PC-9 (cell line): ENCODE data around the gene HOXB3. TPM values are rescaled to one million over a fixed set of nuclear protein-coding genes. Genes with fewer than 3 reads are reported as not detected.

Source experiments
- BruUV-seq: library from RNA; stranded (reverse); fragments of 400-500 nt; replicated peaks from 2 replicates; lab custom pipeline; 2021; lab: Mats Ljungman, UMichigan
- CTCF ChIA-PET: fragments of 300-600 bp; sonication (Branson Sonifier 250); formaldehyde crosslinking; loops from one replicate; lab custom pipeline; 2022; ENCODE audit warnings: antibody characterized with exemption; lab: Charles Lee
- POLR2A ChIA-PET: fragments of 300-600 bp; sonication (Branson Sonifier 250); formaldehyde crosslinking; loops from one replicate; lab custom pipeline; 2022; ENCODE audit warnings: antibody characterized with exemption; ENCODE audit not compliant: unreplicated experiment; lab: Charles Lee
- DNase-seq, 2 experiments: peaks; one replicate each; pipeline versions ENCODE4 v3.0.0 to v3.0.0-alpha.2; 2015 to 2022; ENCODE audit warnings: mixed read lengths in 1 of 2
- H2AFZ ChIP-seq: fragments of 200-600 bp; sonication (generic); 2 replicates; pipeline ENCODE4 v1.8.1; 2017; ENCODE audit warnings: antibody characterized with exemption
- H3F3A ChIP-seq: fragments of 200-600 bp; sonication (generic); 2 replicates; pipeline ENCODE4 v1.8.1; 2017; ENCODE audit warnings: antibody characterized with exemption, mild to moderate bottlenecking, low read depth; ENCODE audit not compliant: insufficient read depth
- H3K27ac ChIP-seq: fragments of 200-600 bp; sonication (generic); 2 replicates; pipeline ENCODE4 v1.6.1; 2016; ENCODE audit warnings: mixed run types
- H3K27me3 ChIP-seq: fragments of 200-600 bp; sonication (generic); 2 replicates; pipeline ENCODE4 v1.6.1; 2016; ENCODE audit warnings: low read depth, mixed run types; ENCODE audit not compliant: insufficient read depth
- H3K36me3 ChIP-seq: fragments of 200-600 bp; sonication (generic); 2 replicates; pipeline ENCODE4 v1.6.1; 2016; ENCODE audit warnings: low read depth, mixed run types
- H3K4me1 ChIP-seq: fragments of 200-600 bp; sonication (generic); replicated peaks from 2 replicates; pipeline ENCODE4 v1.6.1; 2016; ENCODE audit warnings: mixed run types; ENCODE audit not compliant: insufficient read depth
- H3K4me2 ChIP-seq: fragments of 200-600 bp; sonication (generic); 2 replicates; pipeline ENCODE4 v1.6.1; 2017; ENCODE audit warnings: mixed run types
- H3K4me3 ChIP-seq: fragments of 200-600 bp; sonication (generic); 2 replicates; pipeline ENCODE4 v1.6.1; 2016; ENCODE audit warnings: mixed run types
- H3K79me2 ChIP-seq: fragments of 200-600 bp; sonication (generic); 2 replicates; pipeline ENCODE4 v1.6.1; 2017; ENCODE audit warnings: low read depth, mixed run types
- H3K9me2 ChIP-seq: fragments of 200-600 bp; sonication (generic); 2 replicates; pipeline ENCODE4 v1.8.1; 2017; ENCODE audit warnings: mild to moderate bottlenecking; ENCODE audit not compliant: insufficient read depth
- H3K9me3 ChIP-seq: fragments of 200-600 bp; sonication (generic); 2 replicates; pipeline ENCODE4 v1.8.1; 2016; ENCODE audit warnings: low read depth; ENCODE audit not compliant: insufficient read depth
- H4K20me1 ChIP-seq: fragments of 200-600 bp; sonication (generic); 2 replicates; pipeline ENCODE4 v1.8.1; 2017; ENCODE audit not compliant: insufficient read depth
- EZH2 ChIP-seq: fragments of 200-600 bp; sonication (generic); IDR thresholded peaks from 2 replicates; pipeline ENCODE4 v1.8.0; 2017; ENCODE audit warnings: antibody characterized with exemption, low read depth
- intact Hi-C: fragments of 100-400 bp; cut with micrococcal nuclease; formaldehyde crosslinking; loops from one replicate; pipeline ENCODE4 v1.10.0; 2022; ENCODE audit not compliant: unreplicated experiment
- total RNA-seq: library from RNA; stranded (reverse); gene quantifications from 2 replicates; pipeline ENCODE4 v1.2.3, GENCODE V29; 2021
- TF ChIP-seq, protein P1 (sequence below): fragments of 200-600 bp; sonication (generic); conservative IDR thresholded peaks from 2 replicates; pipeline ENCODE4 v1.6.1; 2017; ENCODE audit warnings: mixed run types, antibody characterized with exemption, mild to moderate bottlenecking, moderate library complexity

The HOXB3 gene
- total RNA-seq, 1 experiment from 2014 or later, result 19.1 TPM

DNA sequence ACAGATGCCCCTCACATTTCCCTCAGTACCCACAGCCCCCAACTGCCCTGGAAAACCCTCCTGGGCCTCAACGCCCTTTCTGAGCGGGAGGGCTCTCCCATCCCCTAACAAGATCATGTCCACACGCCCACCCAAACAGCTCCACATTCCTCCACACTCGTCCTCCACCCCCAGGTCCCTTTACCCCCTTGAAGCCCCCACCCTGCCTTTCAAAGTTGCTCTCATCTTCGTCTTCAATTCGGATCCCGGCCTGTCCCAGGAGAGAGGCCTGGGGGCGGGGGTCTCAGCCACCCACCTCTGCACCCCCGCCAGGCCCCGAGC, 26.2 kb downstream of the HOXB3 start:
- Histone ChIP-seq H3K4me1 (0 out of 2 replicates have a peak, but pooled peaks cover 6% of the 10 kb centered on the region), H3K27me3 (no peaks in the 10 kb centered on the region)
- CTCF ChIA-PET, result no interaction called here

DNA sequence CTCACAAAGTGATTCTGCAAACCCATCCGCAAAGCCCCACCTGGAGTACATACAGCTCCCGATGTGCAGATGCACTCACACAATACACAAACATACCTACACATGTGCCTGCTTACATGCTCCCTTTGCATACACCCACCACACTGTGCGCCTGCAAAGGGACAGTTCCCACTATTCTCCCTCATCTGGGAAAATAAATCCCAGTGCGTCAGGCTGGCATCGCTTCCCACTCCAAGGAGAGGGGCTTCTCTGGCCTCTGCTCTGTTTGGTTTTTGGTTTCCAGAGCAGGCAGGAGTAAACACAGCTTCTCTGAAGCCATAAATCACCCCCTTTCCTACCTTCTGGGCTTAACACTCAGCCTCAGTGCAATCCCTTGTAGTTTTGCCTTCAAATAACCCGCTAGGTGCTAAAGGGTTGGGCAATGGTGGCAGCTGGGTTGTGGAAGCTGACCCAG, 26.6 kb downstream of the HOXB3 start:
- no peak overlapping the region for H3K4me2 ChIP-seq
- H3K9me3 ChIP-seq, result no peaks in the 10 kb centered on the region
- no peak overlapping the region for H3K27ac ChIP-seq
- H3K4me3 ChIP-seq, result no peak overlapping the region
- no peak for DNase-seq
- 0 out of 2 replicates have a peak, but pooled peaks cover 6% of the 10 kb centered on the region for H3K4me1 ChIP-seq
- ChIA-PET CTCF (no interaction called here), POLR2A (no interaction called here)
- H3K79me2 ChIP-seq, result no peaks in the 10 kb centered on the region
- no peaks in the 10 kb centered on the region for H4K20me1 ChIP-seq
- H3F3A ChIP-seq, result no peaks in the 10 kb centered on the region
- no TSS peak for BruUV-seq
- intact Hi-C loops, result no loop called here
- no peaks in the 10 kb centered on the region for H3K27me3 ChIP-seq
- TF ChIP-seq, protein P1, sequence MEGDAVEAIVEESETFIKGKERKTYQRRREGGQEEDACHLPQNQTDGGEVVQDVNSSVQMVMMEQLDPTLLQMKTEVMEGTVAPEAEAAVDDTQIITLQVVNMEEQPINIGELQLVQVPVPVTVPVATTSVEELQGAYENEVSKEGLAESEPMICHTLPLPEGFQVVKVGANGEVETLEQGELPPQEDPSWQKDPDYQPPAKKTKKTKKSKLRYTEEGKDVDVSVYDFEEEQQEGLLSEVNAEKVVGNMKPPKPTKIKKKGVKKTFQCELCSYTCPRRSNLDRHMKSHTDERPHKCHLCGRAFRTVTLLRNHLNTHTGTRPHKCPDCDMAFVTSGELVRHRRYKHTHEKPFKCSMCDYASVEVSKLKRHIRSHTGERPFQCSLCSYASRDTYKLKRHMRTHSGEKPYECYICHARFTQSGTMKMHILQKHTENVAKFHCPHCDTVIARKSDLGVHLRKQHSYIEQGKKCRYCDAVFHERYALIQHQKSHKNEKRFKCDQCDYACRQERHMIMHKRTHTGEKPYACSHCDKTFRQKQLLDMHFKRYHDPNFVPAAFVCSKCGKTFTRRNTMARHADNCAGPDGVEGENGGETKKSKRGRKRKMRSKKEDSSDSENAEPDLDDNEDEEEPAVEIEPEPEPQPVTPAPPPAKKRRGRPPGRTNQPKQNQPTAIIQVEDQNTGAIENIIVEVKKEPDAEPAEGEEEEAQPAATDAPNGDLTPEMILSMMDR, result no peak
- no peak for TF ChIP-seq EZH2
- no peak overlapping the region for H2AFZ ChIP-seq
- H3K9me2 ChIP-seq, result no peaks in the 10 kb centered on the region
- no peaks in the 10 kb centered on the region for H3K36me3 ChIP-seq

More for the DNA sequence above, 26.2 kb downstream of the HOXB3 start:
- no peak overlapping the region for H3K4me3 ChIP-seq
- no peak overlapping the region for H3K4me2 ChIP-seq
- H3K79me2 ChIP-seq, result no peaks in the 10 kb centered on the region
- POLR2A ChIA-PET, result no interaction called here
- no peak overlapping the region for H3K27ac ChIP-seq
- BruUV-seq, result no TSS peak
- H3K9me2 ChIP-seq, result no peaks in the 10 kb centered on the region
- H3K9me3 ChIP-seq, result no peaks in the 10 kb centered on the region
- intact Hi-C loops, result no loop called here
- H3K36me3 ChIP-seq, result no peaks in the 10 kb centered on the region
- H2AFZ ChIP-seq, result no peak overlapping the region
- no peak for DNase-seq
- no peak for TF ChIP-seq EZH2
- H4K20me1 ChIP-seq, result no peaks in the 10 kb centered on the region
- H3F3A ChIP-seq, result no peaks in the 10 kb centered on the region

DNA sequence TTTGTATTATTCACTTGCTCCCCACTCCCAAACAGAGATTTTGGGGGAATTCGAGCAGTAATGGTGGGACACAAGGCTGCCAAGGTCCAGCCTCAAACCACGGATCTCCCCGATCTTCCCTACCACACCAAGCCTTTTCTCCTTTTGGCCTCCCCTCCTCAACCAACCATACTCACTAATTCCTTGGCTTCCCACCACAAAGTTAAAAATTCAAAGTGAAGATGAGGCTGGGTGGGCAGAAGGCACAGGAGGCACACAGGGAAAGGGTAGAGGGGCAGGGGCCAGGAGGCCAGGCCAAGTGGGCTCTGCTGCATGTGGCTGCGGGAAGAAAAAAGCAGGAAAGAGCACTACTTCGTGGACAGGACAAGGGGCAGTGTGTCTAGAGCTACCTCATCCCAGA, 27.1 kb downstream of the HOXB3 start:
- no peaks in the 10 kb centered on the region for H4K20me1 ChIP-seq
- ChIA-PET CTCF (no interaction called here), POLR2A (no interaction called here)
- H3K4me2 ChIP-seq, result no peak overlapping the region
- BruUV-seq, result no TSS peak
- 0 out of 2 replicates have a peak, but pooled peaks cover 3% of the 10 kb centered on the region for H3K4me1 ChIP-seq
- no peaks in the 10 kb centered on the region for H3K9me2 ChIP-seq
- no peaks in the 10 kb centered on the region for H3K36me3 ChIP-seq
- no peaks in the 10 kb centered on the region for H3K9me3 ChIP-seq
- H2AFZ ChIP-seq, result no peak overlapping the region
- TF ChIP-seq, protein P1, result no peak
- TF ChIP-seq EZH2, result no peak
- H3K27me3 ChIP-seq, result no peaks in the 10 kb centered on the region
- H3K27ac ChIP-seq, result no peak overlapping the region
- H3K79me2 ChIP-seq, result no peaks in the 10 kb centered on the region
- DNase-seq, result no peak
- intact Hi-C loops, result no loop called here
- H3F3A ChIP-seq, result no peaks in the 10 kb centered on the region
- no peak overlapping the region for H3K4me3 ChIP-seq
